GM21515 (cell line): Measurements from ENCODE around the gene LRRTM4.
"Not testable (repeated sequence)": the region's sequence is repeated elsewhere in the genome, so short reads cannot be mapped to it uniquely, and the experiment has no call there.

Experiments used
- ATAC-seq: cut with Tn5 transposase; IDR thresholded peaks from one replicate; pipeline ENCODE4 v1.9.1; 2021; ENCODE audit not compliant: unreplicated experiment

The LRRTM4 gene

GRCh38 chr2:77088424-77088823 lies 433.8 kb downstream of the LRRTM4 start:
- ATAC-seq = not testable (repeated sequence)

GRCh38 chr2:77087987-77088414 lies 434.2 kb downstream of the LRRTM4 start:
- ATAC-seq = no peak

GRCh38 chr2:77086478-77086877 lies 435.7 kb downstream of the LRRTM4 start:
- ATAC-seq = no peak

- ATAC-seq = no peak
These were observed 436.1 kb downstream of the LRRTM4 start for GRCh38 chr2:77086051-77086450.

GRCh38 chr2:77085561-77085960 lies 436.6 kb downstream of the LRRTM4 start:
- no peak for ATAC-seq

GRCh38 chr2:77081597-77081996 lies 440.6 kb downstream of the LRRTM4 start:
- ATAC-seq = no peak

GRCh38 chr2:77064324-77064723 lies 457.9 kb downstream of the LRRTM4 start:
- ATAC-seq = no peak

- ATAC-seq = no peak
These were observed 467.2 kb downstream of the LRRTM4 start for GRCh38 chr2:77054938-77055337.

- ATAC-seq = no peak
These were observed 475.8 kb downstream of the LRRTM4 start for GRCh38 chr2:77046339-77046738.

GRCh38 chr2:77045456-77045855 lies 476.7 kb downstream of the LRRTM4 start:
- ATAC-seq = not testable (repeated sequence)

- no peak for ATAC-seq
These were observed 487.7 kb downstream of the LRRTM4 start for GRCh38 chr2:77034445-77034844.

GRCh38 chr2:77029237-77029636 lies 492.9 kb downstream of the LRRTM4 start:
- not testable (repeated sequence) for ATAC-seq

- ATAC-seq = no peak
These were observed 494.1 kb downstream of the LRRTM4 start for GRCh38 chr2:77028032-77028600.

GRCh38 chr2:77025714-77026113 lies 496.5 kb downstream of the LRRTM4 start:
- ATAC-seq = no peak

GRCh38 chr2:77021161-77021560 lies 501.0 kb downstream of the LRRTM4 start:
- no peak for ATAC-seq

- ATAC-seq = no peak
These were observed 504.0 kb downstream of the LRRTM4 start for GRCh38 chr2:77018219-77018618.

- ATAC-seq = no peak
These were observed 504.8 kb downstream of the LRRTM4 start for GRCh38 chr2:77017355-77017745.

- ATAC-seq = no peak
These were observed 505.5 kb downstream of the LRRTM4 start for GRCh38 chr2:77016443-77017354.

GRCh38 chr2:77013953-77014352 lies 508.2 kb downstream of the LRRTM4 start:
- no peak for ATAC-seq

- no peak for ATAC-seq
These were observed 508.7 kb downstream of the LRRTM4 start for GRCh38 chr2:77013457-77013856.

- ATAC-seq = no peak
These were observed 512.9 kb downstream of the LRRTM4 start for GRCh38 chr2:77009307-77009706.

GRCh38 chr2:77008853-77009252 lies 513.3 kb downstream of the LRRTM4 start:
- ATAC-seq = no peak
